ENCODE measurements around the gene COA5.

COA5 gene

DNA sequence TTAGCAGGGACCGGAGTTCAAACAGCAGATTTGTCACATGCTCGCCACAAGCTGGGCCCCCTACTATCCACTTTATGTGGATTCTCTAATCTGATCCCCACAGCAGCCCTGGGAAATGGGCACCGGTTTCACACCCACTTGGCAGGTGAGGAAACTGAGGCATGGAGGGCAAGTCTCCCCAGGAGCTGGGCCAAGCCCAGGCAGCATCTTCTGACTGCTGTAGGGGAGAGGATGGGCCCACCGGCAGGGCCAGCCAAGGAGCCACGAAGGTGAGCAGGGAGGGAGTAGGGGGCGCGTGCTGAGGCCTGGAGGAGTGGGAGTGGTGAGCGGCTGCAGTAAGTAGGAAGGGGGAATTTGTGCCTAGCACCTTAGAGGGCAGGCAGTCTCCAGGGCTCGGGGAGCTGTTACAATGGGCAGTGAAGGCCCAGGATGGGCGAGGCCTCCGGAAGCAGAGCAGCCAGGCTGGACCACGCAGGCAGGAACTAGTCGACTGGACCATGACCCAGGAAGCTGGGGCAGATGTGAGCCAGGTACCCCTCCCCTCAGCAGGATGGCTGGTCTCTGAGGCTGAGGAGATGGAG is 37.1 kb downstream of the COA5 start:
- no peak for DNase-seq

DNA sequence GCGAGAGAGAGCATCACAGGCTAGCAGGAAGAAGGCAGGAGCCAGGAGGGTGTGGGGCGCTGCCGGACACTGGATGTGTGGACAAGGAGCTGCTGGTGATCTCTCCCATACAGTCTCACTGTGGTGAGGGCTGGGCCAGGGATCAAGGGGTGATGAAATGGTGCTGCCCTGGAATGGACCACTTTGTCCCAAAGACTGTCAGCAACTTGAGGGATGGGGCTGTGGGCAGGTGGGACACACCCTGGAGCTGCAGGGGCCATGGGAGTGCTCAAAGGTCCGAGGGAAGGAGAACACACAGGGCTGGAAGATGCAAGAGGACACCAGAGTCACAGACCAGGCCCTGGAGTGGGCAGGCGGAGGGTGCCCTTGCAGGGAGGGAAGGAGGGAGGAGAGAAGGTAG is 38.0 kb downstream of the COA5 start:
- DNase-seq = no peak

DNA sequence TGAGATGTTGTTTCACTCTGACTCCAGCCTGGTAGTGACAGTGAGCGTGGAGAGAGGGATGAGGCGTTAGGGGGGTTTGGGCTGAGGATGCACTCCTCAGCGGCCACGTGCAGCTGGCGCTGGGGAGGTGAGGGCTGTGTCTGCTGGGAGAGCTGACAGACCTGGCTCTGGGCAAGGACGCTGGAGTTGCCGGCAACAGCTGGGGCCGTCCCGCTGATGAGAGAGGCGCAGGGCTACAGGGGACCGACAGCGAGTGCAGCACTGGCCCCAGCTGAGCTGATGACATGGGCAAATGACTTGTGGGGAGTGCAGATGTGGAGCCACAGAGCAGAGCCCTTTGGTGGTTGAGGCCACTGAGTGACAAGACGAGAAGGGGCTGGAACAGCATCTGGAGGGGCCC is 38.4 kb downstream of the COA5 start:
- no peak for DNase-seq

DNA sequence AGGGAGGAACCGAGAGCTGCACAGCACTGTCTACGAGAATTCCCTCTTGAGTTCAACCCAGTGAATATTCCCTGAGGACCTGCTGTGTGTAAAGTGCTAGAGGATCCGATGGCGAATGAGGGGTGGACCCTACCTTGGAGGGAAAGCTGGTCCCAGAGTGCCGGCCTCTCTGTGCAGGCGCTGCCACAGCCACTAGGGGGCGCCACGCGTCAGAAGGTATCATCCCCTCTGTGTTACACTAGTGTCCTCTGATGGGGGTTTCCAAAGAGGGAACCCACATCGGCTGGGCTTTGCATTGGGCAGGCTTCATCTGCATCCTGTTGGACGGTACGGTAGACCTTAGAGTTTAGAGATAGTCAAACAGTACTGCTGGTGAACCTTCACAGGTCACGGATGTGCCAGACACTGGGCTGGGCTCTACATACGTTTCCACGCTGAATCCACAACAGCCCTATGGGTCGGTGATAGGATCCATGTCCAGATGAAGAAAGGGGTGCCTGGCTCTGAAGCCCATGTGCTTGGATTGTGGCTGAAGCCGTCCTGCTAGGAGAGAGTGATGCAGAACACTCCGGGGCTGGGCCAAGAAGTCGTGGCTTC is 39.0 kb downstream of the COA5 start:
- peak; percentile 55 to 63 for DNase-seq

DNA sequence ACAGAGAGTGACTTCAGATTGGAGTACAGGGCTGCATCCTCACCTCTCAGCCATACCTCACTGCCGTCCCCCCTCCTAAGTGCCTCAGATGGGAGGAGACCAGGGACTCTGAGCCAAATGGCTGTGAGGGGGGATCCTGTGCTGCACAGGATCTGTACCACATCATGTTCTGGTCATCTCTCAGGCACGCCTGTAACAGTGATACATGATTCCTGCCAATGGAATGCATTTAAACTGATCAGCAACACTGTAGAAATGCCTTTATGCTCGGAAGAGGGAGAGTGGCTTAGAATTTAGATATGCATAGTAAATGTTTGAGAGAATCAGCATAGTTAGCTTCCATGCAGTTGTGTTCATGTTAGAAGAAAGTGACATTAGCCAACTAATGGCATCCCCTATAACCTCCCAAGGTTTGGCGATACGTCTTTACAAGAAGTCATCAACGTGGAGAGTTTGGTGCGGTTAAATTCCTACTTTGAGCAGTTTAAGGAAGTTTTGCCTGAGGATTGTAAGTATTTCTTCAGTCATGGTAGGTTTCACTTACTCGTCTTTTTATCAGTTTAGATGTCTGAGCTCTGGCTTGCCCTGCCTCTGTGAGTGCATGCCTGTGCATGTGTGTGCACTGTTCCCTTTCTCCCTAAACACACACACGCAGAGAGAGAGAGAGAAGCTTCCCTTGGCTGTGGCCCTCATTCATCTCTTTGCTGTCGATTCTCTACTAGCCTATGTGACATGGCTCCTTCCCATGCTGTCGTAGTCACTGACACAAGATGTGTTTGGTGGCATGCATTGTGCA is 40.0 kb downstream of the COA5 start:
- no peak for DNase-seq

DNA sequence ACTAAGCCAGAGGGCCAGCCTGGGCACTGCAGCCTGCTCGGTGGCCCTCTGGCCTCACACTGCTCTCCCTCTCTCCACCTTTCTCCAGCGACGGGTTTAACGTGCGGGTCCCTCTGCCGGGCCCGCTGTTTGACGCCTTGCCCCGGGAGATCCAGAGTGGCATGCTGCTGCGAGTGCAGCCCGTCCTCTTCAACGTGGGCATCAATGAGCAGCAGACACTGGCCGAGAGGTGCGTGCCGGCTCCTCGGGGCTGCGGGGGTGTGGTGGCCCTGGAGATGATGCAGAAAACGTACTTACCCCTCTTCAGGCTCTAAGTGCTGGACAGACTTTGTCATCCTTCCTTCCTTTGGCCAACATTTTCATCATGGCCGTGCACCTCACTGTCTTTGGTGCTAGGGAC is 42.4 kb downstream of the COA5 start:
- DNase-seq = no peak

DNA sequence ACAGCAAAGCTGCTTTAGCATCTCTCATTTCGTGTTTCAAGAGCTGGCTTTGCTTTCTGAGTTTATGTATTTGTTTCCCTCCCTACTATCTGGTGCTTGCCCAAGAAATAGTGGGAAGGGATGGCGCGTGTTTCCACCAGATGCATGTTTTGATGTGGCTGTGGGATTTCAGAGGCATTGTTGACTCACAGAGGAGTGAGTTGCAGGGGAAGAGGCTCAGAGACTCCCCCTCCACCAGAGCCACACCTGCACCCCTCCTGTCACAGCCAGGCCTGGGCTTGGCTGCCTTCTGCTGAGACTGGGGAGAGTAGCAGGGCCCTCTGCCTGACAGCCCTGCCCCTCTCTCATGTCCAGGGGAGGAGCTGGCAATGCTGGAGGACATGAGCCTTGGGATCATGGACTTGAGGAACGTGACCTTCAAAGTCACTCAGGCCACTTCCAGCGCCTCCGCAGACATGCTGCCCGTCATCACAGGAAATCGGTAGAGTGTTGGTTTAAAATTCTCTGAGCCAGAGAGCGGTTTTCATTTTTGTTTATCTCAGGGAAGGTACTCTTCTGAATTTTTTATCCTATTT is 42.9 kb downstream of the COA5 start:
- no peak for DNase-seq

DNA sequence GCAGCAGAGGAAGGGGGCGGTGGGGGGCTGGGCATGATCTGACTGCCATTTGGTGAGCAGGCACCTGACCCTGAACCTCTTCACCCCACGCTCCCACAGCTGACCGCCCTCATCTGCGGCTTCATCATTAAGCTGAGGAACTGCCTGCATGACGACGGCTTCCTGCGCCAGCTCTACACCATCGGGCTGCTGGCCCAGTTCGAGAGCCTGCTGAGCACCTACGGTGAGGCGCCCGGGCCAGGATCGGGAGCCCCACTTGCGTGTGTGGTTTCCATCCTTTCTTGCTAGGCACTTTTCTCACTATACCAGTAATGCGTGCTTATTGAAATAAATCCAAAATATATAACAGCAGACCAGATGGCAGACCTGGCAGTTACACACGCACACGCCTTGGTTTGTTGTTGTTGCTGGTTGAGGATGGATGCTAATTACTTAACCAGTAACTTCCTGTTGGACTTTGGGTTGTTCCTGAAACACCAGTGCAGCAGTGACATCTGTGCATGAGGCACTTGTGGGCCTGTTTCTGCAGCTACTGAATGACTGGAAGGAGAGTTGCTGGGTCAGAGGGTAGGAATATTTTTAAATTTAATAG is 43.7 kb downstream of the COA5 start:
- DNase-seq = no peak

DNA sequence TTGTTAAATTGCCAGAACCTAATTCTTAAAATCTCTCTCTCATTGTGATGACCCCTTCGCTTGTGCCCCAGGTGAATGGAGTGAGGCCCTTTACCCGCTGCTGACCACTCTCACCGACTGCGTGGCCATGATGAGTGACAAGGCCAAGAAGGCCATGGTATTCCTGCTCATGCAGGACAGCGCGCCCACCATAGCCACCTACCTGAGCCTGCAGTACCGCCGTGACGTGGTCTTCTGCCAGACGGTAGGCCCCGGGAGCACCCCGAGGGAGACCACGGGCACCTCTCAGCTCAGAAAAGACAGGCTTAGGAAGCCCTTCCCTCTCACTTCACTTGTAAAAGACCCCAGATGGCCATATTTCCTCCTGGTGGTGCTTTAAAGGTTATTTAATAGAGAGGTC is 44.9 kb downstream of the COA5 start:
- no peak for DNase-seq

DNA sequence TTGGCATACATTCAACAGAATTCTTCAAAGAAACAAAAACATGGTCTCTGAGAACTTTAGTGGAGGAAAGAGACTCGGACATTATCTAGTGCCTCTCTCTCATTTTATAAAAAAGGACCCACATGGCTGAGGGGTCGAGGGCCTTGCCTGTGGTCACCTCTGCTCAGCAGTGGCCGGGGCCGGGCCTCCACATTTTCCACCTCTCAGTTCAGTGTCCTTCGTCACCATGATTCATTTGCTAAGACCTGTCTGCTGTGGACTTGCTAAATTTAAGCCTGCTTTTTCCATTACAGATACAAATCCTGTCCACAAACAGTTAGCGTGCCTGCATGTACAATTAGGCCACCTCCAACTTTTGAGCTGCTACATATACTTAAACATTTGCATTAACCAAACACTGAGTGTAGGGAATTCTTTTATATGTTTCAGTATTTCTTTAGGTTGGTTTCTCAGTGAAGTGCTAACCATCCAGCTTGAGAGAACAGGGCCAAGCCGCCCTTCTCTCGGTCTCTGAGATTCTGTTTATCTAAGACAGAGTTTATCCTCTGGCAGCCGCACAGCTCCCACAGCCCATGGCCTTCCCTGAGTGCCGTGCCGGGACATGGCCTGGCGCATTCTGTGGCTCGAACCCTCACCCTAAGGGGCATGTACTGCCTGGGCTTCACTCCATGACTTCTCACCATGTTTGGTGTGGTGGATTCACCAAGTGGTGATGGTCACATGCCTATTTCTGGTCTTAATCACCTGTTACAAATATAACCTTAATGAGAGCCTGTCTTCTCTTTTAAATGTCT is 46.2 kb downstream of the COA5 start:
- DNase-seq = no peak

DNA sequence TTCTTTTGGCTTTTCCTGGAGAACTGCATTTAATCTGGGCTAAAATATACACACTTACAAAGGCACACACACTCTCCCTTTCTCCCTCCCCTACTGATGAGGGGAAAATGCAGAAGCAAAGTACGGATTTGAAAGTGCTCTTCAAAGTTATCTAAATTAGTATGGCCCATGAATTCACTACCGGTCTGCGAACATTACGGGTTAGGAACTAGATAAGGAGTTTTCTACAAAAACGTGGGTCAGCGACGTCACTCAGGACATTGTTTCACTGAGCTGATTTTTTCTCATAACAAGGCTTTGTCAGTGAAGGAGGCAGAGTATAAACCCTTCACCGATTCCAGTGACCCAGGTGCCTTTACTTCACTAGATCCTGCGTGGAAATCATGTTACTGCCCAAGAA is 47.3 kb downstream of the COA5 start:
- DNase-seq = no peak

DNA sequence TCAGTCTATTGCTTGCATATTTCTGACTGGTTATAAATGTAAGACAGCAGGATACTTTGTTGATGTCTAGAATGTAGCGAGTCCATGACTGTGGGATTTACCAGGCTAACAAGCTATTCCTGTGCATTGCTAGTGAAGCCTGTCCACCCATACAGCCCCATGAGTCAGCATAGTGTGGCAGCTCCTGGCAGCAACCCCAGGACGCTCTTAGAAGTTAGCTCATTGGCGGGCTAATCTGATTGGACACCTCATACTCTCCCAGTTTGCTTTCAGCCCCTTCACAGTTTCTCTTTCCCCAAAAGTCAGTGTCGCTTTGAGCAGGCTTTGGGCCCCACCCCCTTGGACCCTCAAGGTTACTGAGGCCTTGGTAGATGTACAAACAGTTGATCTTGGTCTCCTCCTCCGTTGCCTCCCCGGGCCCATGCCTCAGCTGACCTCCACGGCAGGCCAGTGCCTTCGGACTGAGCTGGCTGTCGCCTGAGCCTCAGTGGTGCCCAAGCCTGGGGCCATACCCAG is 48.0 kb downstream of the COA5 start:
- DNase-seq = no peak

DNA sequence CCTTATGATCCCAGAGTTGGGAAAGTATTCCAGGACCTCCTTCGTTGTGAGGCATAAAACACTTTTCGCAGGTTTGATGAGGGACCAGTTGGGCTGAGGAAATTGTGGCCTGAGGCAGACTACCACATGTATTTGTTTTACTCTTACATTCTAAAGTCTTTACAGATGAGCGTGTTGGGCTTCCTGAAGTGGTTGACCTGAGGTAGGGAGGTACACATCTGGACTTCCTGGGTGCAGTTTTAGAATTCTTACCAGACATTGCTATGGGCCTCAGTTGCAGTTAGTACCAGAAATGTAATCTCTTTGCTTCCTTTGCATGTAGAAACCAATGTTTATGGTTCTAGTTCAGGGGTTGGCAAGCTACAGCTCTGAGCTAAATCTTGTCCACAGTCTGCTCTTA is 48.7 kb downstream of the COA5 start:
- no peak for DNase-seq

DNA sequence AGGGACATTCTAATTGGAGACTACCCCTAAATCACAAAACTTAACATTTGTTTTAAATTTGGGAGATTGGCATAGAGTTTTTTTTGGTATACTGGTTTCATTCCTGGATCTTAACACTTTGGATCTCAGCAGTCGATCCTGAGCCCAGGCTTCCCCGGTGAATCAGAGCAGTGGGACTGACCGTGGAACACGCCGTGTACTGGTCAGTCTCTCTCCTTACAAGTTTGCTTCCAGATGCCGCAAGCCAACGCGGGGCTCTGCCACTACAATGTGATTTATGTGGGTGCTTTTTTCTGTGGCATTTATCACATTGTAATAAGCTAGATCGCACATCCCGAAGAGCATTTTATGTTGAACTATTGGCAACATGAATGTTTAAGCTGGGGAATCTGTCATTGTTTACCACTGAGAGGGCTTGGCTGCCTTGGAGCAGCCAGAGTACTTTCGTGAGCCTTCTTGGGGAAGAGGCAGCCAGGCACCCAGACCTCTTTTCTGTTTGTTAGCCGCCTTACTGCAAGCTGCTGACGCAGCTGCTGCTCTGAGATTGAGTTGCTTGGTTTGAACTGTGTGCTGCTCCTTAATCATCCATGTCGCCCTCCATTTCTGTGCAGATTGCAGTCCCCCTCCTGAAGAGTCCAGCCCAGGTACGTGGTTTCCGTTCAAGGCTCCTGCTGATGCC is 49.3 kb downstream of the COA5 start:
- no peak for DNase-seq

DNA sequence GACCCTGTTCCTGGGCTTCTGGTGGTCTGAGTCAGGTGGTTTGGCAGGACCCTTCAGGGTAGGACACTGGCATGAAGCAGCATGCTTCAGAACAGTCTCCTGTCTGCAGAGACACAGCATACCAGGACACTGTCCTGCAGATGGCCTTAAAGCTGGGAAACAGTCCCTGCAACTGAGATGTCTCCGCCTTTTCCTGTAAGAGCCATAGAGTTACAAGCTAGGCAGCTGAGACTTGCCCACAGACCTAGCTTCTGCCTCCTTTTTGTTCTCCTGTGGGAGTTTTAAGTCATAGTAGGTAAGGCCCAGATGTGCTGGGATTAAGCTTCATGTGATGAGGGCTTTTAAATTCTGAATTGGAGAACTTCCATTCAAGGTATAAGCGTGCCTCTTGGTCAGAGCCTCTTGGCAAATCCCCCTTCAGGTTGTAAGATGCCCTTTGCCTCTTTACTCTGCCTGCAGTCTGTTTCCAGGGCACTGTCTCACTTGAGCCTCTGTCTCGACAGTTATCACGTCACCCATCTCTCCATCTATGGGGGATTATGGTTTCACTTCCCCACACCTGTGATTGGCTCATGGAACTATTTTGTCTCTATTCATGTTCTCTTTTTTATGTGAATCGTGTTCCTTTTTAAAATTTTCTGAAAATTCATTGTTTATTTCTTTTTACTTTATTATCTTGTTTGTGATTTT is 51.8 kb downstream of the COA5 start:
- peak in 1 of 2 donors; percentile 61 for DNase-seq

DNA sequence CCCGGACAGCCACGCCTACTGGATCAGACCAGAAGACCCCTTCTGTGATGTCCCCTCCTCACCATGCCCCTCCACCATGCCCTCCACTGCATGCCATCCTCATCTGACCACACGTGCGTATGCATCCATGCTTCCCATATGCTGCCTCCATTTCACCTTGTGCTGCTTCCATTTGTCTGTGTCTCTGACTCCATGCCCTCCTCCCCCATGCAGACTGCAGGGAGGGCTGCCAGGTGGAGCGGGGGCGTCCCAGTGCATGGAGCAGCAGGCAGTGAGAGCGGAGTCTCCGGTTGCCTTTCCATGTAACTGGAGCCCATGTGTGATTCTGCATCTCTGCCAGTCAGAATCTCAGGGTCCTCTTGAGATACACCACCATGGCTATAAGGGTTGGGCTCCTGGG is 52.6 kb downstream of the COA5 start:
- DNase-seq = no peak

DNA sequence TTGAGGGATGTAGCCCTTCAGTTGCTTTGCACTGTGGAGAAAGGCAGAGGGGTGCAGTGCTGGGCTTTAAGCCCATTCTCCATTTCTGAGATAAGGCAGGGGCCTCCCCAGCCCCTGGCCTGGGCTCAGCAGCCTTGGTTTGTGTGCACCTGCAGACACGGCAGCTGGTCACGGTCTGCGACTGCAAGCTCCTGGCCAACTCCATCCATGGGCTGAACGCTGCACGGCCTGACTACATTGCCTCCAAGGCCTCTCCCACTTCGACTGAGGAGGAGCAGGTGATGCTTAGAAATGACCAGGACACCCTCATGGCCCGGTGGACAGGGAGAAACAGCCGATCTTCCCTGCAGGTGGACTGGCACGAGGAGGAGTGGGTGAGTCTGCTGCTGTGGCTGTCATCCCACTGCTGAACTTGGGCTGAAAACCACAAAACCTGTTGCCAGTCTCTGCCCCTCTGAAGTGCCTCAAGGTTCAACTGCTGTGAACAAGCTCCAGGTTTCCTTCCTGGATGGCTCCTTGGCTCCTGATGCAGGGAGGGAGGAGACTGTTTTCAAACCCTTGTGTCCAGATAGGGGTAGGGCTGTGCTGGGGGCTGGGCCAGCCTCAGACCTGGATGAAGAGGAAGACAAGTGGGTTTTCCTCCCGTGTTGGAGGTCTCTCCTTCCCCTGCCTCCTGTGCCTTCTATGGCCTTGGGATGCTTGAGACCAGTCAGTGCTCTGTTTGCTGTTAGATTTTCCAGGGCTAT is 54.0 kb downstream of the COA5 start:
- no peak for DNase-seq

DNA sequence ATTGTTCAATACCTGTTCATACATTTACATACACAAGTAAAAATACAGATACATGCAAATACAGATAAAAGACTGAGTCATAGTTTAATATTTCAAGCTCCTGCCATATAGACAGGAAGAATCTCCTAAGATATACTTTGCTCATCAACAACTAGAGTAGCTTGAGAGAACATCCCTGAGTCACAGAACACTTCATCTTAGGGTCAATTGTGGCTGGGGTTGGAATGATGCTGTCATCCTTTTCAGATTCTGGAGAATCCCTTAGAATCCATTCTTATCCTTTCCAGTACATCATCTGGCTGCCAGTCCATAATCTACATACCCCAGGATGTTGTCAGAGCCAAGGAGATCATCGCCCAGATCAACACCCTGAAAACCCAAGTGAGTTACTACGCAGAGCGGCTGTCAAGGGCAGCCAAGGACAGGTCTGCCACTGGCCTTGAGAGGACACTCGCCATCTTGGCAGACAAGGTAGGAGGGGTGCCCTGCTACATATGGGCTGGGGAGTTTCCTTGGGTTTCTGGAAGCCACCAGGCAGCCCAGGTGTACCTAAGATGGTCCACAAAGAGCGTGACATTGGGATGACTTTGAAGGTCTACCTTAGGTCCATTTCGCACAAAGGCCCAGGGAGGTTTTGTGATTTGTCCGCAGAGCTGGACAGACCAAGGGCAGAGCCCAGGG is 55.7 kb downstream of the COA5 start:
- no peak for DNase-seq

DNA sequence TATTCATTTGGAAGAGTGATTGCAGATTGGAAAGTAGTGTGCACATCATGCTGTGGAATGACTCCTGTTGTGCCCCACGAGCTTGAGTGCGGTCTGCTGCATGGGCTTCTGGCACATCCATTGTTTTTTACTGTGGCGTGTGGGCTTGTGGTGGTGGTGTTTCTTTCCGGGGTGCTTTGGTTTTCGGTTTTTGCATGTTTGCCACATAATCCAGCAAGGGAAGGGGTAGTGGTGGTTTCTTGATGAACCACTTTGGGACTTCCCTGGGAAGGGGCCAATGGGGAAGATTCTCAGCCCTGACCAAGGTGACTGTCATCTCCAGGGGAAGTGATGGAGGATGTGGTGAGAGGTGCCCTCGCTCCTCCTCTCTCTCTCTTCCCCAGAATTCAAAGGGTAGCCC is 57.0 kb downstream of the COA5 start:
- peak; percentile 33 to 47 for DNase-seq

DNA sequence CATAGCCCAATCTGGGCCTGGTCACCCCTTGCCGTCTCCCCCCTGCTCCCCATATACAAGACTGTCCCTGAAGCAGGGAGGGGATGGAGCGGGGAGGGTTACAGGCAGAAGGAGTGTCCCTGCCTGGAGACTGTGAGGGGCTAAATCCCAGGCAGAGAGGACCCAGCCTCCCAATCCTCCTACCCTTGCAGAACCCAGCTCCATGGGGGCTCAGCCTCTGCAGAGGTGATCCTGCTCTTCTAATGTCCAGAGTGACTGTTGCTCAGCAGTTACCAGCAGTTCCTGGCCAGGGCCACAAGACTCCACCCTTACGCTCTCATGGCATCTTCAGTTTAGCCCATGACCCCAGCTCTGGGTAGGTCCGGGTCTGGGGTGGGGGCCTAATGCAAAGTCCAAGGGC is 58.1 kb downstream of the COA5 start:
- DNase-seq = no peak
